WTC11 (cell line): ENCODE measurements around the gene SETD1A. TPM values are rescaled to one million over a fixed set of nuclear protein-coding genes. Genes with fewer than 3 reads are reported as not detected.

Experiments
- ATAC-seq: fragments of 200-7000 bp; cut with Tn5 transposase; 2 replicates; pipeline ENCODE4 v1.10.0; 2021; ENCODE audit warnings: mild to moderate bottlenecking, moderate library complexity
- CTCF ChIA-PET: fragments of 300-600 bp; sonication (Branson Sonifier 250); formaldehyde crosslinking; loops from one replicate; lab custom pipeline; 2021; ENCODE audit warnings: antibody characterized with exemption; lab: Charles Lee
- POLR2A ChIA-PET: fragments of 350-600 bp; sonication (Branson Sonifier 250); formaldehyde crosslinking; loops from one replicate; lab custom pipeline; 2021; ENCODE audit warnings: antibody characterized with exemption; lab: Charles Lee
- DNase-seq: peaks from one replicate; pipeline ENCODE4 v3.0.0; 2021; ENCODE audit warnings: low spot score
- H3K27ac Mint-ChIP-seq: 2 replicates; pipeline ENCODE4 v1.8.0; 2021; ENCODE audit warnings: mixed read lengths
- H3K27me3 Mint-ChIP-seq: 2 replicates; pipeline ENCODE4 v1.8.0; 2021; ENCODE audit warnings: low read depth, mild to moderate bottlenecking, moderate library complexity, mixed read lengths
- H3K36me3 Mint-ChIP-seq: 2 replicates; pipeline ENCODE4 v1.8.0; 2021; ENCODE audit warnings: mixed read lengths
- H3K4me1 Mint-ChIP-seq: 2 replicates; pipeline ENCODE4 v1.8.0; 2022; ENCODE audit warnings: mixed read lengths
- H3K4me3 Mint-ChIP-seq: 2 replicates; pipeline ENCODE4 v1.8.0; 2021; ENCODE audit warnings: mild to moderate bottlenecking, moderate library complexity, mixed read lengths
- H3K9me3 Mint-ChIP-seq: 2 replicates; pipeline ENCODE4 v1.8.0; 2021; ENCODE audit warnings: mixed read lengths
- CBFB ChIP-seq: sonication (generic); formaldehyde crosslinking; IDR thresholded peaks from 2 replicates; pipeline ENCODE4 v1.8.1; 2022; ENCODE audit warnings: mild to moderate bottlenecking, low read depth, missing genetic modification reagents
- ESRRA ChIP-seq: sonication (generic); formaldehyde crosslinking; IDR thresholded peaks from 2 replicates; pipeline ENCODE4 v1.8.1; 2022; ENCODE audit warnings: mild to moderate bottlenecking, missing genetic modification reagents, borderline replicate concordance
- GRHL2 ChIP-seq: fragments of 250-450 bp; sonication (Bioruptor Pico); IDR thresholded peaks from 2 replicates; pipeline ENCODE4 v1.8.0; 2022; ENCODE audit warnings: mild to moderate bottlenecking, moderate library complexity; ENCODE audit not compliant: insufficient replicate concordance, severe bottlenecking
- GTF2I ChIP-seq: fragments of 250-450 bp; sonication (Bioruptor Pico); conservative IDR thresholded peaks from 2 replicates; pipeline ENCODE4 v1.4.0; 2021; ENCODE audit warnings: mild to moderate bottlenecking
- IRF2 ChIP-seq: sonication (generic); formaldehyde crosslinking; IDR thresholded peaks from 2 replicates; pipeline ENCODE4 v1.8.0; 2022; ENCODE audit warnings: low read depth, missing genetic modification reagents, borderline replicate concordance
- JAZF1 ChIP-seq: fragments of 250-450 bp; sonication (Bioruptor Pico); IDR thresholded peaks from 2 replicates; pipeline ENCODE4 v1.9.0; 2021; ENCODE audit warnings: moderate library complexity, mild to moderate bottlenecking, inconsistent platforms
- NR3C1 ChIP-seq: sonication (generic); formaldehyde crosslinking; conservative IDR thresholded peaks from 2 replicates; pipeline ENCODE4 v1.8.1; 2023; ENCODE audit warnings: low read depth, mild to moderate bottlenecking, missing genetic modification reagents
- RELA ChIP-seq: sonication (generic); formaldehyde crosslinking; IDR thresholded peaks from 2 replicates; pipeline ENCODE4 v1.8.1; 2022; ENCODE audit warnings: missing genetic modification reagents, mild to moderate bottlenecking, borderline replicate concordance
- ZNF138 ChIP-seq: sonication (generic); formaldehyde crosslinking; conservative IDR thresholded peaks from 2 replicates; pipeline ENCODE4 v1.8.1; 2022; ENCODE audit warnings: mild to moderate bottlenecking, moderate library complexity, missing genetic modification reagents
- ZNF396 ChIP-seq: fragments of 250-450 bp; sonication (Bioruptor Pico); IDR thresholded peaks from 2 replicates; pipeline ENCODE4 v1.8.0; 2021; ENCODE audit warnings: mild to moderate bottlenecking, moderate library complexity, borderline replicate concordance
- ZNF416 ChIP-seq: fragments of 250-450 bp; sonication (Bioruptor Pico); IDR thresholded peaks from 2 replicates; pipeline ENCODE4 v1.9.0; 2021; ENCODE audit warnings: mild to moderate bottlenecking, inconsistent platforms
- total RNA-seq: library from RNA; stranded (reverse); gene quantifications from 3 replicates; pipeline ENCODE4 v1.2.3, GENCODE V29; 2021
- TF ChIP-seq, protein P1 (sequence below): sonication (generic); formaldehyde crosslinking; IDR thresholded peaks from 2 replicates; pipeline ENCODE4 v1.8.1; 2023; ENCODE audit warnings: mild to moderate bottlenecking, missing genetic modification reagents, moderate library complexity
- TF ChIP-seq, protein P2 (sequence below): sonication (generic); formaldehyde crosslinking; IDR thresholded peaks from 2 replicates; pipeline ENCODE4 v1.8.0; 2022; ENCODE audit warnings: mild to moderate bottlenecking, missing genetic modification reagents
- TF ChIP-seq, protein P3 (sequence below): fragments of 250-450 bp; sonication (Bioruptor Pico); IDR thresholded peaks from 2 replicates; pipeline ENCODE4 v1.9.0; 2021; ENCODE audit warnings: moderate library complexity, mild to moderate bottlenecking, inconsistent platforms, borderline replicate concordance
- TF ChIP-seq, protein P4 (sequence below): fragments of 250-450 bp; sonication (Bioruptor Pico); conservative IDR thresholded peaks from 2 replicates; pipeline ENCODE4 v1.9.0; 2021; ENCODE audit warnings: mild to moderate bottlenecking
- TF ChIP-seq, protein P5 (sequence below): sonication (generic); formaldehyde crosslinking; IDR thresholded peaks from 2 replicates; pipeline ENCODE4 v1.8.0; 2023; ENCODE audit warnings: missing genetic modification reagents
- TF ChIP-seq, protein P6 (sequence below): sonication (generic); formaldehyde crosslinking; IDR thresholded peaks from 2 replicates; pipeline ENCODE4 v1.8.1; 2022; ENCODE audit warnings: mild to moderate bottlenecking, missing genetic modification reagents, moderate library complexity, borderline replicate concordance
- TF ChIP-seq, protein P7 (sequence below): sonication (generic); formaldehyde crosslinking; IDR thresholded peaks from 2 replicates; pipeline ENCODE4 v1.8.0; 2023; ENCODE audit warnings: mild to moderate bottlenecking, missing genetic modification reagents
- TF ChIP-seq, protein P8 (sequence below): sonication (generic); formaldehyde crosslinking; IDR thresholded peaks from 2 replicates; pipeline ENCODE4 v1.8.1; 2022; ENCODE audit warnings: low read depth, missing genetic modification reagents, borderline replicate concordance

The SETD1A gene
- total RNA-seq, 1 experiment from 2014 or later: 31.1 TPM

DNA sequence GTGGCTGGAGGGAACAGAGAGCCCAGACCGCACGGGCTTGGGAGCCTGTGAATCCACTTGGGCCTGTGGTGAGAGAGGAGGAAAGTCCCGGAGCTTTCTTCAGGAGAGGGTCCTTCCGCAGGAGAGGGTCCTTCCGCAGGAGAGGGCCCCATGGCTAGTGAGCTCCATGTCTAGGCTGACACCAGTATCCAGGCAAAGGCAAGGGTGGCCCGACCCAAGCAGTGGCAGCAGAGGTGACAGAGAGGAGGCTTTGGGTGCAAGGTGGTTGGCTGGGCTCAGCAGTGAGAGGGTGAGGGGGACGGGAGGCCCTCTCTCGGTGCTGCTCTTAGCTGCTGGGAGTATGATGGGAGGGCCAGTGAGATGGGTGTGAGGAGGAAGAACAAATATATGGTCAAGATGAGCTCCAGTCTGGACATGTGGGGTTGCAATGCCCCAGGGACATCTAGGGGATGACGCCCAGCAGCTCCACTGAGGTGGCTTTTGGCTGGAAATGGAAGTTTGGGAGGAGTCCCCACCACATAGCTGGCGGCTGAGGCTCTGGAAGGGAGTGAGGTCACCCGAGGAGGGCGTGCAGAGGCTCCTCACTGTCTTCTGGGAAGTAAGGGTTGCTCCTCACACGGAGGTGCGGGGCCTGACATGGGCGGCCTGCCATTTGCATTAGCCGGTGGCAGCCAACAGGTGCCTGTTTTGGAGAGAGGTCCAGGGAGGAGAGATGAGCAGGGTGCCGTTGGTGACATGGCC lies 25.2 kb downstream of the SETD1A start:
- CTCF ChIA-PET: interaction anchor here (0.5 to 5.1 kb wide), 7 partner anchors 14 to 159 kb away, joined by 3 to 83 read pairs (median 4); partner anchors contain the start of gene STX1B
- no peaks in the 10 kb centered on the region for H3K27me3 Mint-ChIP-seq
- H3K4me1 Mint-ChIP-seq: peaks cover 6% of the 10 kb centered on the region
- H3K36me3 Mint-ChIP-seq: peaks cover 18% of the 10 kb centered on the region
- no peaks in the 10 kb centered on the region for H3K9me3 Mint-ChIP-seq
- ATAC-seq: no peak
- POLR2A ChIA-PET: interaction anchor here (0.6 to 2.2 kb wide), 3 partner anchors 61 to 476 kb away, joined by 3 to 4 read pairs (median 4); partner anchors contain the start of gene KAT8
- no peak for DNase-seq
- no peak overlapping the region for H3K4me3 Mint-ChIP-seq
- no peak for TF ChIP-seq GRHL2
- no peak for TF ChIP-seq GTF2I (CRISPR knock-in tag)
- TF ChIP-seq RELA (CRISPR knock-in tag): no peak
- TF ChIP-seq, protein P1, sequence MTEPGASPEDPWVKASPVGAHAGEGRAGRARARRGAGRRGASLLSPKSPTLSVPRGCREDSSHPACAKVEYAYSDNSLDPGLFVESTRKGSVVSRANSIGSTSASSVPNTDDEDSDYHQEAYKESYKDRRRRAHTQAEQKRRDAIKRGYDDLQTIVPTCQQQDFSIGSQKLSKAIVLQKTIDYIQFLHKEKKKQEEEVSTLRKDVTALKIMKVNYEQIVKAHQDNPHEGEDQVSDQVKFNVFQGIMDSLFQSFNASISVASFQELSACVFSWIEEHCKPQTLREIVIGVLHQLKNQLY (CRISPR knock-in tag): no peak
- TF ChIP-seq, protein P2, sequence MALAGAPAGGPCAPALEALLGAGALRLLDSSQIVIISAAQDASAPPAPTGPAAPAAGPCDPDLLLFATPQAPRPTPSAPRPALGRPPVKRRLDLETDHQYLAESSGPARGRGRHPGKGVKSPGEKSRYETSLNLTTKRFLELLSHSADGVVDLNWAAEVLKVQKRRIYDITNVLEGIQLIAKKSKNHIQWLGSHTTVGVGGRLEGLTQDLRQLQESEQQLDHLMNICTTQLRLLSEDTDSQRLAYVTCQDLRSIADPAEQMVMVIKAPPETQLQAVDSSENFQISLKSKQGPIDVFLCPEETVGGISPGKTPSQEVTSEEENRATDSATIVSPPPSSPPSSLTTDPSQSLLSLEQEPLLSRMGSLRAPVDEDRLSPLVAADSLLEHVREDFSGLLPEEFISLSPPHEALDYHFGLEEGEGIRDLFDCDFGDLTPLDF (CRISPR knock-in tag): no peak
- TF ChIP-seq, protein P3, sequence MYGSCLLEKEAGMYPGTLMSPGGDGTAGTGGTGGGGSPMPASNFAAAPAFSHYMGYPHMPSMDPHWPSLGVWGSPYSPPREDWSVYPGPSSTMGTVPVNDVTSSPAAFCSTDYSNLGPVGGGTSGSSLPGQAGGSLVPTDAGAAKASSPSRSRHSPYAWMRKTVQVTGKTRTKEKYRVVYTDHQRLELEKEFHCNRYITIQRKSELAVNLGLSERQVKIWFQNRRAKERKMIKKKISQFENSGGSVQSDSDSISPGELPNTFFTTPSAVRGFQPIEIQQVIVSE (CRISPR knock-in tag): no peak
- TF ChIP-seq, protein P4, sequence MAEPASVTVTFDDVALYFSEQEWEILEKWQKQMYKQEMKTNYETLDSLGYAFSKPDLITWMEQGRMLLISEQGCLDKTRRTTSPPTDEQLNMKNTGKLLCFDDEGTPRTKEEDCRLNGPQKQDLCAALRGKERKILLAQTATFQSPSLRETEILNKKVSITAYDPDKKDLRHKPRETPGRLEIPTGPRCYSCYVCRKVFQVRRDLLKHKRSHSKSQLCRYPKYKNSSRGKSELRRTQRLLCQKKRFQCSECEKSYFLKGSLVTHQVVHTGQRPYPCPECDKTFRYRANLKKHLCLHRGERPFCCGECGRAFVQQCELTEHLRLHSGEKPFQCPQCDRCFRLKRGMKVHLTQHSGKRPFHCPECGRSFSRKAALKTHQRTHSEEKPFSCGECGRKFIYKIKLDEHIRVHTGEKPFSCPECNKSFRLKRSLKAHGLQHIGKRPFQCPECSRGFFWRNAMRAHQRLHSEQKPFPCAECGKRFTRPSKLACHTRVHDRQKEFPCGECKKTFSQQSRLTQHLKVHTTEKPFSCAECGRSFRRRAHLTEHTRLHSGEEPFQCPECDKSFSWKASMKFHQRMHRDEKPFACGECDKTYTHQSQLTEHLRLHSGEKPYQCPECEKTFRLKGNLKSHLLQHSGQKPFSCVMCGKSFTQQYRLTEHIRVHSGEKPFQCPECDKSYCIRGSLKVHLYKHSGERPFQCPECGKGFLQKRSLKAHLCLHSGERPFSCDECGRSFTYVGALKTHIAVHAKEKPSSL: no peak
- TF ChIP-seq IRF2 (CRISPR knock-in tag): no peak
- TF ChIP-seq JAZF1 (CRISPR knock-in tag): no peak
- TF ChIP-seq, protein P5, sequence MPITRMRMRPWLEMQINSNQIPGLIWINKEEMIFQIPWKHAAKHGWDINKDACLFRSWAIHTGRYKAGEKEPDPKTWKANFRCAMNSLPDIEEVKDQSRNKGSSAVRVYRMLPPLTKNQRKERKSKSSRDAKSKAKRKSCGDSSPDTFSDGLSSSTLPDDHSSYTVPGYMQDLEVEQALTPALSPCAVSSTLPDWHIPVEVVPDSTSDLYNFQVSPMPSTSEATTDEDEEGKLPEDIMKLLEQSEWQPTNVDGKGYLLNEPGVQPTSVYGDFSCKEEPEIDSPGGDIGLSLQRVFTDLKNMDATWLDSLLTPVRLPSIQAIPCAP: no peak
- TF ChIP-seq ZNF138: no peak
- no peak for TF ChIP-seq NR3C1 (CRISPR knock-in tag)
- TF ChIP-seq CBFB (CRISPR knock-in tag): no peak
- TF ChIP-seq ZNF396 (CRISPR knock-in tag): no peak
- TF ChIP-seq, protein P6, sequence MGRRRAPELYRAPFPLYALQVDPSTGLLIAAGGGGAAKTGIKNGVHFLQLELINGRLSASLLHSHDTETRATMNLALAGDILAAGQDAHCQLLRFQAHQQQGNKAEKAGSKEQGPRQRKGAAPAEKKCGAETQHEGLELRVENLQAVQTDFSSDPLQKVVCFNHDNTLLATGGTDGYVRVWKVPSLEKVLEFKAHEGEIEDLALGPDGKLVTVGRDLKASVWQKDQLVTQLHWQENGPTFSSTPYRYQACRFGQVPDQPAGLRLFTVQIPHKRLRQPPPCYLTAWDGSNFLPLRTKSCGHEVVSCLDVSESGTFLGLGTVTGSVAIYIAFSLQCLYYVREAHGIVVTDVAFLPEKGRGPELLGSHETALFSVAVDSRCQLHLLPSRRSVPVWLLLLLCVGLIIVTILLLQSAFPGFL (CRISPR knock-in tag): no peak
- H3K27ac Mint-ChIP-seq: no peak overlapping the region

DNA sequence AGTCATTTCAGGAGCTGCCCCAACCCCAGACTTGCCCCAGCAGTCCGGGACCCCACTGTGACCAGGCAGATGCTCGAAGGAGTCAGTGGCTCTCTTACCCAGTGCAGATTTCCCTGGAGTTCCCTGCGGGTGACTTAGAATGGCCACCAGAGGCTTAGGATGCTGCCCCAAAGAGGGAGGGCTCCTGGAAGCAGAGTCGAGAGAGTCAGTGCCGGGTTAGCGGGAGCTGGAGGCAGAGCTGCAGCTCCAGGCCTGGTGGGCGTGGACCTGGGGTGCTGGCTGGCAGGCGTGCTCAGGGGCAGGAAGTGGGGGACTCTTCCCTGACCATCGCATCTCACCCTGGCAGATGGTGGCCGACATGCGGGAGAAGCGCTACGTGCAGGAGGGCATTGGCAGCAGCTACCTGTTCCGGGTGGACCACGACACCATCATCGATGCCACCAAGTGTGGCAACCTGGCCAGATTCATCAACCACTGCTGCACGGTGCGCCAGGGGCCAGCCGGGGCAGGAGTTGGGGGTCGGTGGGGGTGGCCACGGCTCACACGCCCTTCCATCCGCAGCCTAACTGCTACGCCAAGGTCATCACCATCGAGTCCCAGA lies 25.8 kb downstream of the SETD1A start:
- POLR2A ChIA-PET: interaction anchor here (0.8 to 2.2 kb wide), 3 partner anchors 59 to 475 kb away, joined by 3 to 4 read pairs (median 4); partner anchors contain the start of gene KAT8
- Mint-ChIP-seq H3K4me1 (peaks cover 6% of the 10 kb centered on the region), H3K4me3 (no peak overlapping the region), H3K36me3 (peaks cover 17% of the 10 kb centered on the region), H3K9me3 (no peaks in the 10 kb centered on the region), H3K27me3 (no peaks in the 10 kb centered on the region), H3K27ac (no peak overlapping the region)
- DNase-seq (no peak), ATAC-seq (no peak)
- CTCF ChIA-PET: interaction anchor here (0.5 to 5.1 kb wide), 10 partner anchors 13 to 447 kb away, joined by 3 to 83 read pairs (median 4); partner anchors contain the start of gene STX1B
- TF ChIP-seq ZNF416 (CRISPR knock-in tag): no peak
- TF ChIP-seq, protein P7, sequence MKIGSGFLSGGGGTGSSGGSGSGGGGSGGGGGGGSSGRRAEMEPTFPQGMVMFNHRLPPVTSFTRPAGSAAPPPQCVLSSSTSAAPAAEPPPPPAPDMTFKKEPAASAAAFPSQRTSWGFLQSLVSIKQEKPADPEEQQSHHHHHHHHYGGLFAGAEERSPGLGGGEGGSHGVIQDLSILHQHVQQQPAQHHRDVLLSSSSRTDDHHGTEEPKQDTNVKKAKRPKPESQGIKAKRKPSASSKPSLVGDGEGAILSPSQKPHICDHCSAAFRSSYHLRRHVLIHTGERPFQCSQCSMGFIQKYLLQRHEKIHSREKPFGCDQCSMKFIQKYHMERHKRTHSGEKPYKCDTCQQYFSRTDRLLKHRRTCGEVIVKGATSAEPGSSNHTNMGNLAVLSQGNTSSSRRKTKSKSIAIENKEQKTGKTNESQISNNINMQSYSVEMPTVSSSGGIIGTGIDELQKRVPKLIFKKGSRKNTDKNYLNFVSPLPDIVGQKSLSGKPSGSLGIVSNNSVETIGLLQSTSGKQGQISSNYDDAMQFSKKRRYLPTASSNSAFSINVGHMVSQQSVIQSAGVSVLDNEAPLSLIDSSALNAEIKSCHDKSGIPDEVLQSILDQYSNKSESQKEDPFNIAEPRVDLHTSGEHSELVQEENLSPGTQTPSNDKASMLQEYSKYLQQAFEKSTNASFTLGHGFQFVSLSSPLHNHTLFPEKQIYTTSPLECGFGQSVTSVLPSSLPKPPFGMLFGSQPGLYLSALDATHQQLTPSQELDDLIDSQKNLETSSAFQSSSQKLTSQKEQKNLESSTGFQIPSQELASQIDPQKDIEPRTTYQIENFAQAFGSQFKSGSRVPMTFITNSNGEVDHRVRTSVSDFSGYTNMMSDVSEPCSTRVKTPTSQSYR: no peak
- no peak for TF ChIP-seq ESRRA (CRISPR knock-in tag)
- TF ChIP-seq, protein P8, sequence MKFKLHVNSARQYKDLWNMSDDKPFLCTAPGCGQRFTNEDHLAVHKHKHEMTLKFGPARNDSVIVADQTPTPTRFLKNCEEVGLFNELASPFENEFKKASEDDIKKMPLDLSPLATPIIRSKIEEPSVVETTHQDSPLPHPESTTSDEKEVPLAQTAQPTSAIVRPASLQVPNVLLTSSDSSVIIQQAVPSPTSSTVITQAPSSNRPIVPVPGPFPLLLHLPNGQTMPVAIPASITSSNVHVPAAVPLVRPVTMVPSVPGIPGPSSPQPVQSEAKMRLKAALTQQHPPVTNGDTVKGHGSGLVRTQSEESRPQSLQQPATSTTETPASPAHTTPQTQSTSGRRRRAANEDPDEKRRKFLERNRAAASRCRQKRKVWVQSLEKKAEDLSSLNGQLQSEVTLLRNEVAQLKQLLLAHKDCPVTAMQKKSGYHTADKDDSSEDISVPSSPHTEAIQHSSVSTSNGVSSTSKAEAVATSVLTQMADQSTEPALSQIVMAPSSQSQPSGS: no peak
